GM10266 (cell line): ENCODE results near the gene FMNL3.
"Not testable (repeated sequence)": the region's sequence is repeated elsewhere in the genome, so short reads cannot be mapped to it uniquely, and the experiment has no call there.

Source experiments
- DNase-seq: peaks from one replicate; pipeline ENCODE4 v3.0.0; 2012; ENCODE audit errors: extremely low spot score
- CTCF ChIP-seq: IDR thresholded peaks from 2 replicates; pipeline ENCODE4 v1.5.1; 2012; ENCODE audit warnings: mild to moderate bottlenecking, low read depth; ENCODE audit not compliant: control insufficient read depth, insufficient read depth; ENCODE audit errors: missing control alignments

FMNL3 gene

GRCh38 chr12:49621651-49622500 lies 85.3 kb downstream of the FMNL3 start:
- DNase-seq = no peak
- no peak for TF ChIP-seq CTCF

GRCh38 chr12:49619286-49619685 lies 87.9 kb downstream of the FMNL3 start:
- TF ChIP-seq CTCF = no peak
- DNase-seq = no peak

- no peak for DNase-seq
- no peak for TF ChIP-seq CTCF
Observed at GRCh38 chr12:49618576-49618975, 88.6 kb downstream of the FMNL3 start.

- no peak for TF ChIP-seq CTCF
Observed at GRCh38 chr12:49616533-49617219, 90.5 kb downstream of the FMNL3 start.

GRCh38 chr12:49615725-49616124 lies 91.5 kb downstream of the FMNL3 start:
- TF ChIP-seq CTCF = no peak
- no peak for DNase-seq

More at GRCh38 chr12:49616533-49617219, 90.5 kb downstream of the FMNL3 start:
- DNase-seq = no peak

GRCh38 chr12:49612210-49612609 lies 95.0 kb downstream of the FMNL3 start:
- no peak for DNase-seq
- no peak for TF ChIP-seq CTCF

- DNase-seq = not testable (repeated sequence)
Observed at GRCh38 chr12:49610785-49611184, 96.4 kb downstream of the FMNL3 start.
